Suprapubic skin (tissue), 3 donors: Measurements from ENCODE around the gene RNF19B.

ENCODE experiments used
- CTCF ChIP-seq, 2 donors: fragments of 200-600 bp in 1 of 2; fragments of 450-650 bp in 1 of 2; sonication (generic) in 1 of 2; IDR thresholded peaks; one replicate each; pipeline ENCODE4 v1.5.1; 2016 to 2019; ENCODE audit warnings: antibody characterized with exemption in 2 of 2, mild to moderate bottlenecking in 1 of 2, moderate library complexity in 1 of 2
- EP300 ChIP-seq: sonication (generic); formaldehyde crosslinking; IDR thresholded peaks from one replicate; pipeline ENCODE4 v1.6.1; 2017; ENCODE audit warnings: antibody characterized with exemption
- POLR2A ChIP-seq, 2 donors: fragments of 450-650 bp; IDR thresholded peaks; one replicate each; pipeline ENCODE4 v1.6.1; 2017; ENCODE audit warnings: antibody characterized with exemption in 2 of 2, mild to moderate bottlenecking in 2 of 2, moderate library complexity in 2 of 2

GRCh38 chr1:32903991-32904785, 60.4 kb downstream of the RNF19B start:
- TF ChIP-seq CTCF (IDR thresholded peaks at IDR 0.05) (no peak), POLR2A (IDR thresholded peaks at IDR 0.05) (no peak), EP300 (no peak)
